ENCODE results near the gene SLIT3. TPM values are rescaled to one million over a fixed set of nuclear protein-coding genes. Genes with fewer than 3 reads are reported as not detected.

SLIT3 gene
- total RNA-seq, 4 donors from 2014 or later: 6.8 to 23.1 (median 13.3) TPM

DNA sequence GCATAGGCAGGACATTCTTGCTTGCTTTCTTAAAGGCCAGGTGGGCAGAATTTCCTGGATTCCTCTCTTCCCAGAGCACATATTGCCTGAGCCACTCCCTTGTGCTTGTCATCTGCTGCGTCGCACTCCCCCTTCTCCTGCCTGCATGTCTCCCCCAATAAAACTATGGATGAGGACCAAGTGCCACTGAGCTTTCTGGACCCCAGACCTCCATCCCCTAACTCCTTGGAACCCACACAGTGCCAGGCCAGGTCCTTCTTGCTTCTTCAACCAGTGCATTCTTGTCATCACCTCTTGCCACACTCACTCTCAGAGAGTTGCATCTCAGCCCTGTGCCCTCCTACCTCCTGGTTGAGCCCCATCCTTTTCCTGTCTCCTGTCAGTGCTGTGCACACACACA is 563.9 kb downstream of the SLIT3 start:
- H3K4me3 ChIP-seq: no peak overlapping the region
- H3K36me3 ChIP-seq: no peaks in the 10 kb centered on the region
- no peak for TF ChIP-seq POLR2A (IDR thresholded peaks at IDR 0.05)
- TF ChIP-seq, protein P1, sequence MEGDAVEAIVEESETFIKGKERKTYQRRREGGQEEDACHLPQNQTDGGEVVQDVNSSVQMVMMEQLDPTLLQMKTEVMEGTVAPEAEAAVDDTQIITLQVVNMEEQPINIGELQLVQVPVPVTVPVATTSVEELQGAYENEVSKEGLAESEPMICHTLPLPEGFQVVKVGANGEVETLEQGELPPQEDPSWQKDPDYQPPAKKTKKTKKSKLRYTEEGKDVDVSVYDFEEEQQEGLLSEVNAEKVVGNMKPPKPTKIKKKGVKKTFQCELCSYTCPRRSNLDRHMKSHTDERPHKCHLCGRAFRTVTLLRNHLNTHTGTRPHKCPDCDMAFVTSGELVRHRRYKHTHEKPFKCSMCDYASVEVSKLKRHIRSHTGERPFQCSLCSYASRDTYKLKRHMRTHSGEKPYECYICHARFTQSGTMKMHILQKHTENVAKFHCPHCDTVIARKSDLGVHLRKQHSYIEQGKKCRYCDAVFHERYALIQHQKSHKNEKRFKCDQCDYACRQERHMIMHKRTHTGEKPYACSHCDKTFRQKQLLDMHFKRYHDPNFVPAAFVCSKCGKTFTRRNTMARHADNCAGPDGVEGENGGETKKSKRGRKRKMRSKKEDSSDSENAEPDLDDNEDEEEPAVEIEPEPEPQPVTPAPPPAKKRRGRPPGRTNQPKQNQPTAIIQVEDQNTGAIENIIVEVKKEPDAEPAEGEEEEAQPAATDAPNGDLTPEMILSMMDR (IDR thresholded peaks at IDR 0.05): no peak
- no peaks in the 10 kb centered on the region for H3K27me3 ChIP-seq
- no peaks in the 10 kb centered on the region for H3K4me1 ChIP-seq
- no peaks in the 10 kb centered on the region for H3K9me3 ChIP-seq
- no peak for DNase-seq
- no peak overlapping the region for H3K27ac ChIP-seq

DNA sequence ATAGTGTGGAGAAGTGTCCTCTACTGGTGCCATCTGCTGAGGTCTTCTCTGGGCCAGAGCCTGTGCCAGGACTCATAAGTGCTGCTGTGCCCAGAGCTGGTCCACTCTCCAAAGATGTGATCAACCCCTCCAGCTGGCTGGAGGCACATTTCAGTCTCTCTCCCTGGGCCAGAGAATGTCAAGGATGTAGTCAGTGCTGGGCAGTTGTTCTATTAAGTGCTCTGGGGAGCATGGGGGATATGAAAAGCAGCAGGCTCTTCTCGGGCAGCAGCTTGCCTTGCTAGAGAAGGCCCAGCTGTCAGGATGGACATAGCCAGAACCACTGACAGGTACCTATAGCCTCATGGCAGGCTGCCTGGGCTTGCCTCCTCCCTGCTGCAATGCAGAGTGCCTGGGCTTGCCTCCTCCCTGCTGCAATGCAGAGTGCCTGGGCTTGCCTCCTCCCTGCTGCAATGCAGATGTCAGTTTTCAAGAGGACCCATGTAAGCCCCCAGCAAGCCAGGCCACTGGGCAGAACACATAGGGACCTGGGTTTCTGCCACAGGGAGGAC is 564.6 kb downstream of the SLIT3 start:
- TF ChIP-seq POLR2A (IDR thresholded peaks at IDR 0.05): no peak
- TF ChIP-seq, protein P1 (IDR thresholded peaks at IDR 0.05): no peak
- Histone ChIP-seq H3K4me3 (no peak overlapping the region), H3K9me3 (no peaks in the 10 kb centered on the region), H3K27ac (no peak overlapping the region), H3K36me3 (no peaks in the 10 kb centered on the region), H3K4me1 (no peaks in the 10 kb centered on the region), H3K27me3 (no peaks in the 10 kb centered on the region)
- no peak for DNase-seq

DNA sequence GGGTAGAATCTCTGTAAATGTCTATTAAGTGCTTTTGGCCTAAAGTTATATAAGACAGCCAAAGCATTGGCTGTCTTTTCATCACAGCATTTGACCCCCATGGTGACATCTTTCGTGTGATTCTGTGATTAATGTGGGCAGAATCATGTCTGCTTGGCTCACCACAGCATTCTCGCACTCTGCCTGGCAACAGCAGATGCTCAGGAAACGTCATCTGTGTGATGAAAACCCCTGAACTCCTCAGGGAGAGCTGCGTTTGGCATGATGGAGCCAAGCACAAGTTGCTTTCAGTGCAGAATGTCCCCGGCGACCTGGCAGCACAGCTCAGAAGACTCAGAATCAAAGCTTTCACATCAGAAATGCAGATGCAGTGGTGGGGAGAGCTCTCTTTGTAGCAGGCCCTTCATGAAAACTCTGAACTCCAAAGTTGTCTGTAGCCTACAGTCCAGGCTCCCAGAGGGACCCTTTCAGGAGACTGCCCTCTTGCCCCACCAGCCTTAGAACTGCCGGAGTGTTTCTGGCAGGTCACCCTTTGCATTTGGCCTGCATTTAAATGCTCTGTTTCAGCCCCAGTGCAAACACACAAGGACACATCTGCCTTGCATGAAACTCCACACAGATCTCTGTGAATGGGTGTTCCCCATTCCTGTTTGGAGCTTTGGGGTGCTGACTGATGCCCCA is 566.2 kb downstream of the SLIT3 start:
- Histone ChIP-seq H3K36me3 (no peaks in the 10 kb centered on the region), H3K27ac (peak overlapping the region in 1 of 4 donors; percentile 6), H3K4me3 (no peak overlapping the region), H3K9me3 (no peaks in the 10 kb centered on the region), H3K27me3 (no peaks in the 10 kb centered on the region), H3K4me1 (no peaks in the 10 kb centered on the region)
- TF ChIP-seq, protein P1 (IDR thresholded peaks at IDR 0.05): no peak
- TF ChIP-seq POLR2A (IDR thresholded peaks at IDR 0.05): no peak
- DNase-seq: peak in 1 of 3 donors; percentile 50

DNA sequence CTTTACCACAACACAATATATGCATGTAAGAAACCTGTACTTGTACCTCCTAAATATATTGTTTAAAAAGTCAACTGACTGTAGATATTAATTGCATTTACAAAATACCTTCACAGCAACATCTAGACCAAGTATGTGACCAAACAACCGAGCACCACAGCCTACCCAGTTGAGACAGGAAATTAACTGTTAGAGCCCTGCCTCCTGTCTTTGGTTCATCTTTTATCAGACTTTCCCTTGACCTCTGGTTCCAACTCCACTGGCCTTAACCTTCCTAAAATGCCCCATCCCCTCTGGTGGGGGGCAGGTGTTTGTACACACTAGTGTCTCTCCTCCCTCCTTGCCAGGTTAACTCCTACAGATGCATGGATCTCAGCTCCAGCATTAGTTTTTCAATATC is 566.8 kb downstream of the SLIT3 start:
- Histone ChIP-seq H3K9me3 (no peaks in the 10 kb centered on the region), H3K27ac (no peak overlapping the region), H3K4me3 (no peak overlapping the region), H3K4me1 (no peaks in the 10 kb centered on the region), H3K27me3 (no peaks in the 10 kb centered on the region), H3K36me3 (no peaks in the 10 kb centered on the region)
- no peak for DNase-seq
- no peak for TF ChIP-seq POLR2A (IDR thresholded peaks at IDR 0.05)
- TF ChIP-seq, protein P1 (IDR thresholded peaks at IDR 0.05): no peak

DNA sequence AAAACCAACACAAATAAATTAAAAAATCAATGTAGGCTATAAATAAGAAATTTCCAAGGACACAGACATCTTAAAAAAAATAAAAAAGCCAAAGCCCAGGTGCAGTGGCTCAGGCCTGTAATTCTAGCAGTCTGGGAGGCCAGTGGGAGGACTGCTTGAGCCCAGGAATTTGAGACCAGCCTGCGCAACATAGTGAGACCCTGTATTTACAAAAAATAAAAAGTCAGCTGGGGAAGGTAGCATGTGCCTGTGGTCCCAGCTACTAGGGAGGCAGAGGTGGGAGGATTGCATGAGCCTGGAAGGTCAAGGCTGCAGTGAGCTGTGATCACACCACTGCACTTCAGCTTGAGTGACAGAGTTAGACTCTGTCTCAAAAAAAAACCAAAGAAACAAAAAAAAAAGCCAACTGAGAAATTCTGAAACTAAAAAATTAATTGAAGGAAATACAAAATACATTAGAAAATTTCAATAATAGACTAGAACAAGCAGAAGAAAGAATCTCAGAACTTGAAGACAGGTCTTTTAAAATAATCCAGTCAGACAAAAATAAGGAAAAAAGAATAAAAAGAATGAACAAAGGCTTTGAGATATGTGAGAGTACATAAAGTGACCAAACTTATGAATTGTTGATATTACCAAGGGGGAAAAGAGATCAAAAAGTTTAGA is 572.3 kb downstream of the SLIT3 start:
- no peak for DNase-seq
- H3K4me3 ChIP-seq: no peak overlapping the region
- H3K27ac ChIP-seq: no peak overlapping the region
- TF ChIP-seq, protein P1 (IDR thresholded peaks at IDR 0.05): no peak
- no peak for TF ChIP-seq POLR2A (IDR thresholded peaks at IDR 0.05)
- H3K36me3 ChIP-seq: no peaks in the 10 kb centered on the region
- H3K9me3 ChIP-seq: no peaks in the 10 kb centered on the region
- H3K4me1 ChIP-seq: no peaks in the 10 kb centered on the region
- no peaks in the 10 kb centered on the region for H3K27me3 ChIP-seq

All from Peyer's patch (tissue), 4 donors.